ENCODE data around the gene FBXO41. TPM values are rescaled to one million over a fixed set of nuclear protein-coding genes. Genes with fewer than 3 reads are reported as not detected.

FBXO41 gene
- total and polyA plus RNA-seq, 7 donors: 0.03 to 0.46 (median 0.15) TPM

DNA sequence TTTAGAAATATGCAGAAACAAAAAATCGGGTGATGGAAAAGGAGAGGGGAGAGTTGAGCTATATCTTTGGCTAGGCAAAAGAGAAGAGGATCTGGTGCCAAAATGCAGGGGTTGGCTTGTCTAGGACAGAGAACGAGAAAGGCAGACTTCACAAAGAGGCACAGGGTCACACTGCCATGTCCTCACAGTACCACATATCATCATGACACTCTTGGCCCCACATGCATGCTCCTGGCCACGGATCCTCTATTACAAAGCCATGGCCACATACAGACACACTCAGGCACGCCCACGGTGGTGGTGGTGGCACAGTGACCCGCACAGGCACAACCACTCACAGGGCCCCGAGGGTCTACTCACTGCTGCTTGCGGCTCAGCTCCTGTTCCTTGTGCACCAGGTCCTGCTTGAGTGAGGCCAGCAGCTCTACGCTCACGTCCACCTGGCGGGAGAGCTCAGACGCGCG lies 15.9 kb downstream of the FBXO41 start:
- H3K27me3 ChIP-seq (ENCODE audit: insufficient read depth in 3 of 3, low read length in 2 of 3): peaks cover 0 to 53% (median 24%) of the 10 kb centered on the region in 3 donors
- peak overlapping the region; percentile 46 for H3K4me3 ChIP-seq
- intact Hi-C loops (cut with DNase I): no loop called here
- no peak overlapping the region for H3K27ac ChIP-seq
- no peaks in the 10 kb centered on the region for H3K4me1 ChIP-seq
- DNase-seq: no peak
- TF ChIP-seq, protein P1, sequence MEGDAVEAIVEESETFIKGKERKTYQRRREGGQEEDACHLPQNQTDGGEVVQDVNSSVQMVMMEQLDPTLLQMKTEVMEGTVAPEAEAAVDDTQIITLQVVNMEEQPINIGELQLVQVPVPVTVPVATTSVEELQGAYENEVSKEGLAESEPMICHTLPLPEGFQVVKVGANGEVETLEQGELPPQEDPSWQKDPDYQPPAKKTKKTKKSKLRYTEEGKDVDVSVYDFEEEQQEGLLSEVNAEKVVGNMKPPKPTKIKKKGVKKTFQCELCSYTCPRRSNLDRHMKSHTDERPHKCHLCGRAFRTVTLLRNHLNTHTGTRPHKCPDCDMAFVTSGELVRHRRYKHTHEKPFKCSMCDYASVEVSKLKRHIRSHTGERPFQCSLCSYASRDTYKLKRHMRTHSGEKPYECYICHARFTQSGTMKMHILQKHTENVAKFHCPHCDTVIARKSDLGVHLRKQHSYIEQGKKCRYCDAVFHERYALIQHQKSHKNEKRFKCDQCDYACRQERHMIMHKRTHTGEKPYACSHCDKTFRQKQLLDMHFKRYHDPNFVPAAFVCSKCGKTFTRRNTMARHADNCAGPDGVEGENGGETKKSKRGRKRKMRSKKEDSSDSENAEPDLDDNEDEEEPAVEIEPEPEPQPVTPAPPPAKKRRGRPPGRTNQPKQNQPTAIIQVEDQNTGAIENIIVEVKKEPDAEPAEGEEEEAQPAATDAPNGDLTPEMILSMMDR (IDR thresholded peaks at IDR 0.05): no peak
- H3K36me3 ChIP-seq (ENCODE audit: insufficient read depth in 1 of 2, low read depth in 1 of 2): no peaks in the 10 kb centered on the region
- peak in 1 of 4 donors; percentile 9 for ATAC-seq
- 26 to 34% (median 27%) methylated on average over 14 of the region's 14 CpGs for WGBS, 3 donors
- H3K9me3 ChIP-seq: no peaks in the 10 kb centered on the region

DNA sequence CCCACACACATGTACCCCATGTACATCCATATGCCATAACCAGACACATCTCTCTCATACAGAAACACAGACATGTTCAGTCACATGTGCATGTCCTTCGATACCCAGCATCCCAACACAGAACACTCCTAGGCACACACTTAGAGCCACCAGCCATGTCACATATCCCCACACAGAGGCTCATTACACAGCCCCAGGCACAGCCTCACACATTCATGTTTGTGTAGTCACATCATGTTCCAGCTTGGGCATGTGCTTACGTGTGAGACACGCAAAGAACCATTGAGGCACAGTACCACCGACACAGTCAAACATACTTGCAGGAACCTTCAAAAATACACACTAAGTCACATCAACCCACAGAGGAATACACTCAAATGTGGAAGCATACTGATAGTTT lies 17.3 kb downstream of the FBXO41 start:
- no peak overlapping the region for H3K4me3 ChIP-seq
- DNase-seq (no peak), ATAC-seq (no peak)
- TF ChIP-seq, protein P1 (IDR thresholded peaks at IDR 0.05): no peak
- 94 to 96% (median 96%) methylated on average over 4 of the region's 4 CpGs for WGBS, 3 donors
- peaks cover 0 to 53% (median 24%) of the 10 kb centered on the region in 3 donors for H3K27me3 ChIP-seq (ENCODE audit: insufficient read depth in 3 of 3, low read length in 2 of 3)
- H3K4me1 ChIP-seq: no peaks in the 10 kb centered on the region
- intact Hi-C loops (cut with DNase I): no loop called here
- H3K27ac ChIP-seq: no peak overlapping the region
- H3K9me3 ChIP-seq: no peaks in the 10 kb centered on the region
- no peaks in the 10 kb centered on the region for H3K36me3 ChIP-seq (ENCODE audit: insufficient read depth in 1 of 2, low read depth in 1 of 2)

DNA sequence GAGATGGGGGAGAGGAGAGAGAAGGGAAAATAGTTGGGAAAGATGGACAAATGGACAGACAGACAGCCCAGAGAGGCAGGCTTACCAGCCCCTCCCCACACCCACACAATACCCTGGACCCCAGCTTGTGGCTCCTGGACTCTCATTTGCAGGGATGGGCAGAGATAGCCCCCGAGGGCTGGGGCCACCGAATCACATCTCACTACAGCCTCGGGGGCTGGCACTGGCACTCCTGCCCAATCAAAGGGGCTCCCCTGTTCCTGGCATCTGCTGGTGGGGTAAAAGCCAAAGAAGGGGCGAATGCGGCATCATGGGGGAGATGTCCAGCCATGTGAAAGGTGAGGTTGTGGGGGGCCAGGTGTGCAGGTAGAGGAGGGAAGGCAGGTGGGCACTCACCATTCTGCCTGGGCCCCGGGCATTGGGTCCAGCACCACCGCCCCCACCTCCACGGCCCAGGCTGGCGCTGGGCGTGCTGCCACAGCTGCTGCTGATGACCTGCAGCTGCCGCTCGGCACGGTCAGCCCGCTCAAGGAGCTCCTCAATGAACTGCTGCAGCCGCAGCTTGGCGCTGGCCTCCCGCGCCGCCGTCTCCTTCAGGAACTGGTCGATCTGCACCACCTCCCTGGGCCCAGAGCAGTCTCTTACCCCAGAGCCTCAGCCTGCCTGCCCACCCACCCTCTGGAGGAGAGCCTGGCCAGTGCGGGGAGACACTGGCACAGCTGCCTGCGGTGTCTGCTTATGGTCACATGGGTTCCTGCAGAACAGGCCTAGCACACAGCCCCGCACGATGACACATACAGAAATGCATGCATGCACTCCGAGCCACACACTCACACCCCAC lies 18.0 kb downstream of the FBXO41 start:
- WGBS, 3 donors: 37 to 51% (median 38%) methylated on average over 24 to 26 of the region's 26 CpGs
- ATAC-seq (no peak), DNase-seq (no peak)
- H3K27me3 ChIP-seq (ENCODE audit: insufficient read depth in 3 of 3, low read length in 2 of 3): peaks cover 0 to 53% (median 24%) of the 10 kb centered on the region in 3 donors
- no peak overlapping the region for H3K4me3 ChIP-seq
- H3K36me3 ChIP-seq (ENCODE audit: insufficient read depth in 1 of 2, low read depth in 1 of 2): no peaks in the 10 kb centered on the region
- no peak overlapping the region for H3K27ac ChIP-seq
- TF ChIP-seq, protein P1 (IDR thresholded peaks at IDR 0.05): no peak
- no peaks in the 10 kb centered on the region for H3K4me1 ChIP-seq
- intact Hi-C loops (cut with DNase I): no loop called here
- no peaks in the 10 kb centered on the region for H3K9me3 ChIP-seq

DNA sequence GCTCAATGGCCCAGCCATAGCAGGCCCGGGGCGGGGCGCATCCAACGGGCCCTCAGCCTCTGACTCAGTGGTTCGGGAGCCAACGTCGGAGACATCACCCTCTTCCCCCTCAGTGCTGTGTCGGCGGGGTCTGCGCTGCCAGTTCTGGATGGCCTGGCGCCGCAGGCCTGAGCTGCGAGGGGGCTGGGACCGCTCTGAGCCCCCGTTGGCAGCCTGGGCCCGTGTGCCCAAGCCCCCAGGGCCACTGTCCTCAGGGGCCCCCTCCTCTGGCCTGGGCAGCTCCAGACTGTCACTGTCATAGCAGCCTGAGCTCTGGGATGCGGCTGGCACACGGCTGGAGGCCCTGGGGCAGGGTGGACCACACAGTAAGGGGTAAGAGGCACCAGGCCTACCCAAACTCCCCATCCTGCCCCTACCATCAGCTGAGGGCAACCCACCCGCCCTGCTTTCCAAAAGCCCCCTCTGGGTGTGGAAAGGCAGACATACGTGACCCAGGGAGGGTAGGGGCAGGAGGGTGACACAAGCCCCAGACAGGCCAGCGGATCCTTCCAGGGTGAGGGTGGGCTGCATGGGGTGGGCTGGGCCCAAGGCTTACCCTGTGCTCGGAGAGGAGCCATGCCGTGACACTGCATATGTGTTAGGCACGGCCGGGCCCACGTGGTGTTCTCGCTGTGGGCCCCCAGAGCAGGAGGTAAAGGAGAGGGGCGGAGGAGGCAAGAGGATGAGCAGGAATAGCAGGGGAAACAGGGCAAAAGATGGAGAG lies 18.8 kb downstream of the FBXO41 start:
- DNase-seq: no peak
- TF ChIP-seq, protein P1 (IDR thresholded peaks at IDR 0.05): no peak
- no peaks in the 10 kb centered on the region for H3K36me3 ChIP-seq (ENCODE audit: insufficient read depth in 1 of 2, low read depth in 1 of 2)
- H3K27me3 ChIP-seq (ENCODE audit: insufficient read depth in 3 of 3, low read length in 2 of 3): peaks cover 0 to 45% (median 20%) of the 10 kb centered on the region in 3 donors
- H3K4me3 ChIP-seq: no peak overlapping the region
- no peak for ATAC-seq
- no peaks in the 10 kb centered on the region for H3K4me1 ChIP-seq
- H3K9me3 ChIP-seq: no peaks in the 10 kb centered on the region
- no peak overlapping the region for H3K27ac ChIP-seq
- intact Hi-C loops (cut with DNase I): no loop called here
- WGBS, 3 donors: 89 to 91% (median 89%) methylated on average over 28 of the region's 28 CpGs
